ENCODE measurements around the gene MIPEP.

DNA sequence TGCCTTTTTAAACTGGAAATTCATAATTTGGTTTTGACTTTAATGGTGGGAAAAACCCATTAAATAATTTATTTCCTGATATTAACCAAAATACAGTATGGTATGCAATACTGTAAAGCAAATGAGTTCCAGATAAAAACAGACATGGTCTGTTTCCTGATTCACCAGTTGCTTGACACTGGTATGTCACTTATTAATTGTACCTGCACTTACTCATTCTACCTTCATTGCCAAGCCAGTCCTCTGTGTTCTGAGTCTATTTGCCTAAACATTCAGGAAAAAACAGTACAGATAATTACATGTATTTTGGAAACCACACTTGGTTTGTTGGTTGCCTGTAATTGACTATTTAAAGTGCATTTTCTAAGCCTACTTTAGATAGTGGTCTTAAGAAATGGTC is 159.7 kb downstream of the MIPEP start:
- TF ChIP-seq, protein P1, sequence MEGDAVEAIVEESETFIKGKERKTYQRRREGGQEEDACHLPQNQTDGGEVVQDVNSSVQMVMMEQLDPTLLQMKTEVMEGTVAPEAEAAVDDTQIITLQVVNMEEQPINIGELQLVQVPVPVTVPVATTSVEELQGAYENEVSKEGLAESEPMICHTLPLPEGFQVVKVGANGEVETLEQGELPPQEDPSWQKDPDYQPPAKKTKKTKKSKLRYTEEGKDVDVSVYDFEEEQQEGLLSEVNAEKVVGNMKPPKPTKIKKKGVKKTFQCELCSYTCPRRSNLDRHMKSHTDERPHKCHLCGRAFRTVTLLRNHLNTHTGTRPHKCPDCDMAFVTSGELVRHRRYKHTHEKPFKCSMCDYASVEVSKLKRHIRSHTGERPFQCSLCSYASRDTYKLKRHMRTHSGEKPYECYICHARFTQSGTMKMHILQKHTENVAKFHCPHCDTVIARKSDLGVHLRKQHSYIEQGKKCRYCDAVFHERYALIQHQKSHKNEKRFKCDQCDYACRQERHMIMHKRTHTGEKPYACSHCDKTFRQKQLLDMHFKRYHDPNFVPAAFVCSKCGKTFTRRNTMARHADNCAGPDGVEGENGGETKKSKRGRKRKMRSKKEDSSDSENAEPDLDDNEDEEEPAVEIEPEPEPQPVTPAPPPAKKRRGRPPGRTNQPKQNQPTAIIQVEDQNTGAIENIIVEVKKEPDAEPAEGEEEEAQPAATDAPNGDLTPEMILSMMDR (IDR thresholded peaks at IDR 0.05; ENCODE audit: low read length) = no peak
- TF ChIP-seq EZH2 (IDR thresholded peaks at IDR 0.05; ENCODE audit: borderline replicate concordance, low read length) = no peak

All from OCI-LY1 (cell line).